HepG2 (cell line): ENCODE measurements around the gene LEPROT. TPM values are rescaled to one million over a fixed set of nuclear protein-coding genes. Genes with fewer than 3 reads are reported as not detected.
A peak's percentile ranks its signal among the peaks of the same experiment; 100 is the strongest.

Experiments used
- CHD2 ChIP-seq: IDR thresholded peaks from 2 replicates; pipeline ENCODE4 v1.6.1; 2011; ENCODE audit warnings: low read depth, low read length, improper control_type of control experiment
- DNMT1 ChIP-seq: sonication (generic); formaldehyde crosslinking; IDR thresholded peaks from 2 replicates; pipeline ENCODE4 v1.5.1; 2020; ENCODE audit warnings: mild to moderate bottlenecking, missing genetic modification reagents
- HNRNPUL1 ChIP-seq: fragments of 200-400 bp; formaldehyde crosslinking; IDR thresholded peaks from 2 replicates; pipeline ENCODE4 v1.6.1; 2017; ENCODE audit warnings: low read depth, mild to moderate bottlenecking, low read length, moderate library complexity
- ISL2 ChIP-seq: sonication (generic); formaldehyde crosslinking; IDR thresholded peaks from 2 replicates; pipeline ENCODE4 v1.5.0; 2020; ENCODE audit warnings: missing genetic modification reagents
- MBNL3 ChIP-seq: fragments of 250-450 bp; sonication (Bioruptor Pico); conservative IDR thresholded peaks from 2 replicates; pipeline ENCODE4 v1.8.0; 2022; ENCODE audit warnings: mild to moderate bottlenecking, inconsistent platforms
- PPARG ChIP-seq: conservative IDR thresholded peaks from 2 replicates; pipeline ENCODE4 v1.6.1; 2016; ENCODE audit warnings: missing biosample characterization, missing genetic modification reagents
- RARG ChIP-seq: sonication (generic); formaldehyde crosslinking; IDR thresholded peaks from 2 replicates; pipeline ENCODE4 v1.4.0; 2020; ENCODE audit warnings: low read depth, mild to moderate bottlenecking, missing genetic modification reagents
- SIN3B ChIP-seq: fragments of 150-350 bp; IDR thresholded peaks from 2 replicates; pipeline ENCODE4 v1.6.1; 2014; ENCODE audit warnings: low read length
- SRSF9 ChIP-seq: fragments of 200-400 bp; formaldehyde crosslinking; IDR thresholded peaks from 2 replicates; pipeline ENCODE4 v1.6.1; 2018; ENCODE audit warnings: borderline replicate concordance, mild to moderate bottlenecking, low read depth, low read length; ENCODE audit not compliant: insufficient read depth, poor library complexity, severe bottlenecking
- TBP ChIP-seq: sonication (generic); formaldehyde crosslinking; IDR thresholded peaks from 2 replicates; pipeline ENCODE4 v1.5.0; 2020; ENCODE audit warnings: missing genetic modification reagents
- WIZ ChIP-seq: sonication (generic); formaldehyde crosslinking; IDR thresholded peaks from 2 replicates; pipeline ENCODE4 v1.5.1; 2020; ENCODE audit warnings: mild to moderate bottlenecking, missing genetic modification reagents
- ZNF207 ChIP-seq: fragments of 450-650 bp; IDR thresholded peaks from 2 replicates; pipeline ENCODE4 v1.6.1; 2016; ENCODE audit warnings: antibody characterized with exemption, borderline replicate concordance
- ZNF331 ChIP-seq: sonication (generic); formaldehyde crosslinking; IDR thresholded peaks from 2 replicates; pipeline ENCODE4 v1.4.0; 2020; ENCODE audit warnings: missing genetic modification reagents
- ZNF335 ChIP-seq: sonication (generic); formaldehyde crosslinking; IDR thresholded peaks from 2 replicates; pipeline ENCODE4 v1.4.0; 2020; ENCODE audit warnings: missing genetic modification reagents
- ZNF556 ChIP-seq: sonication (generic); formaldehyde crosslinking; IDR thresholded peaks from 2 replicates; pipeline ENCODE4 v1.4.0; 2020; ENCODE audit warnings: mild to moderate bottlenecking, missing genetic modification reagents, borderline replicate concordance
- ZNF674 ChIP-seq: sonication (generic); formaldehyde crosslinking; IDR thresholded peaks from 2 replicates; pipeline ENCODE4 v1.5.0; 2020; ENCODE audit warnings: low read depth, mild to moderate bottlenecking, missing genetic modification reagents
- ZNF749 ChIP-seq: sonication (generic); formaldehyde crosslinking; IDR thresholded peaks from 2 replicates; pipeline ENCODE4 v1.8.0; 2022; ENCODE audit warnings: mild to moderate bottlenecking, missing genetic modification reagents, moderate library complexity, borderline replicate concordance
- polyA plus RNA-seq, 8 experiments: library from polyadenylated mRNA; depleted of rRNA in 3 of 8; stranded (reverse) in 7 of 8; unstranded in 1 of 8; fragments of >200 nt; fragmentation: Illumina TruSeq in 4 of 8; extraction: Trizol in 4 of 8; gene quantifications; 2 replicates each; pipeline versions ENCODE4 v1.2.1 to v1.2.3, GENCODE V29; 2011 to 2016; ENCODE audit warnings: low read depth in 4 of 8, missing spikeins in 1 of 8, mixed read lengths in 1 of 8; ENCODE audit not compliant: insufficient read depth in 1 of 8
- total RNA-seq, 5 experiments: library from RNA; depleted of rRNA; stranded (reverse); fragments of >200 nt; fragmentation: Illumina TruSeq; extraction: Trizol; gene quantifications; 2 replicates each; pipeline ENCODE4 v1.2.3, GENCODE V29; 2016; ENCODE audit warnings: low read depth in 1 of 5
- TF ChIP-seq, protein P1 (sequence below): fragments of 450-650 bp; IDR thresholded peaks from 2 replicates; pipeline ENCODE4 v1.6.1; 2017; ENCODE audit warnings: mild to moderate bottlenecking
- TF ChIP-seq, protein P2 (sequence below): sonication (generic); formaldehyde crosslinking; IDR thresholded peaks from 2 replicates; pipeline ENCODE4 v1.4.0; 2020; ENCODE audit warnings: missing genetic modification reagents
- TF ChIP-seq, protein P3 (sequence below): sonication (generic); formaldehyde crosslinking; IDR thresholded peaks from 2 replicates; pipeline ENCODE4 v1.4.0; 2020; ENCODE audit warnings: missing genetic modification reagents; ENCODE audit errors: not compliant biosample characterization
- TF ChIP-seq, protein P4 (sequence below): sonication (generic); formaldehyde crosslinking; IDR thresholded peaks from 2 replicates; pipeline ENCODE4 v1.8.0; 2022; ENCODE audit warnings: missing genetic modification reagents, mild to moderate bottlenecking, inconsistent platforms, borderline replicate concordance
- TF ChIP-seq, protein P5 (sequence below), 2 experiments: sonication (generic) in 1 of 2; formaldehyde crosslinking in 1 of 2; IDR thresholded peaks; 2 replicates each; pipeline versions ENCODE4 v1.5.1 to v1.6.1; 2011 to 2020; ENCODE audit warnings: borderline replicate concordance in 1 of 2, low read depth in 1 of 2, low read length in 1 of 2, mild to moderate bottlenecking in 1 of 2, missing genetic modification reagents in 1 of 2, moderate library complexity in 1 of 2

Gene LEPROT
- total and polyA plus RNA-seq, 2 of the 13 experiments (the other 11 are each of a cell fraction or from before 2014, with no cell fraction given), result 36.8 to 51.4 TPM

DNA sequence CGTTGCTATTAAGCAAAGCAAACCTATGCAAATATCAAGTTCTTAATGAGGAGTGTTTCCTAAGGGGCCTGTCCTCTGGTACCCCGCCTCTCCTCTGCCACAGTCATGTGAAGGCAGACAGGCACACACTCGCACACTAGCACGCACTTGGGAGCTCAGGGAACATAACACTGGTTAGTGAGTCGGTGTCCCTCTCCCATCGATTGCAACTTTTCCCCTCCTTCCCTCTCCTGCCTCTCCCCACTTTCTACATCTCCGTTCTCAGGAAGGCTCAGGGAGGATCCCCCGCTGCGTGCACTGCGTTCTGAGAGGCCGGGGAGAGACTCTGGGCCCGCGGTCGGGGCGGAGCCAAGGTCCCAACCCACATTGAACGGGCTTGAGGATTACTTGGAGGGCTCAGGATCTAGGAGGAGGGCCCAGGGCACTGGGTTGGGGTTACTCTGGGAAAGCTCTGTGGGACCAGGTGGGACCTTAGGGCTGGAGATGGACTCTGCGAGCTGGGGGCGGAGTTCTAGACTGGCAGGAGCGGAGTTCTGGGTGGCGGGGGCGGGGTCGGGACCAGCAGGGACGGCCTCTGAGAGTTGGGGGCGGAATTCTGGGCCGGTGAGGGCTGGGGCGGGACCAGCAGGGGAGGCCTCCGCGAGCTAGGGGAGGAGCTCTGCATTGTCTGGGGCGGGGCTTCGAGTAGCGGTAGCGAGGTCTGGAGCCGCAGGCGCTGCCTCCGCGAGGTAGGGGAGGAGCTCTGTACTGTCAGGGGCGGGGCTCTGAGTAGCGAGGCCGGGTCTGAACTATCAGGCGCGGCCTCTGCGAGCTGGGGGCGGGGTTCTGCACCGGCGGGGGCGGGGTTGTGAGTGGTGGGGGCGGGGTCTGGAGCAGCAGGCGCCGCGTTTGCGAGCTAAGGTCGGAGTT lies 533 bp upstream of the LEPROT start (continued):
- TF ChIP-seq, protein P1, sequence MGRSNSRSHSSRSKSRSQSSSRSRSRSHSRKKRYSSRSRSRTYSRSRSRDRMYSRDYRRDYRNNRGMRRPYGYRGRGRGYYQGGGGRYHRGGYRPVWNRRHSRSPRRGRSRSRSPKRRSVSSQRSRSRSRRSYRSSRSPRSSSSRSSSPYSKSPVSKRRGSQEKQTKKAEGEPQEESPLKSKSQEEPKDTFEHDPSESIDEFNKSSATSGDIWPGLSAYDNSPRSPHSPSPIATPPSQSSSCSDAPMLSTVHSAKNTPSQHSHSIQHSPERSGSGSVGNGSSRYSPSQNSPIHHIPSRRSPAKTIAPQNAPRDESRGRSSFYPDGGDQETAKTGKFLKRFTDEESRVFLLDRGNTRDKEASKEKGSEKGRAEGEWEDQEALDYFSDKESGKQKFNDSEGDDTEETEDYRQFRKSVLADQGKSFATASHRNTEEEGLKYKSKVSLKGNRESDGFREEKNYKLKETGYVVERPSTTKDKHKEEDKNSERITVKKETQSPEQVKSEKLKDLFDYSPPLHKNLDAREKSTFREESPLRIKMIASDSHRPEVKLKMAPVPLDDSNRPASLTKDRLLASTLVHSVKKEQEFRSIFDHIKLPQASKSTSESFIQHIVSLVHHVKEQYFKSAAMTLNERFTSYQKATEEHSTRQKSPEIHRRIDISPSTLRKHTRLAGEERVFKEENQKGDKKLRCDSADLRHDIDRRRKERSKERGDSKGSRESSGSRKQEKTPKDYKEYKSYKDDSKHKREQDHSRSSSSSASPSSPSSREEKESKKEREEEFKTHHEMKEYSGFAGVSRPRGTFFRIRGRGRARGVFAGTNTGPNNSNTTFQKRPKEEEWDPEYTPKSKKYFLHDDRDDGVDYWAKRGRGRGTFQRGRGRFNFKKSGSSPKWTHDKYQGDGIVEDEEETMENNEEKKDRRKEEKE, result no peak
- TF ChIP-seq HNRNPUL1 (no peak), ZNF331 (no peak), ZNF207 (no peak), WIZ (CRISPR knock-in tag) (no peak), ISL2 (no peak), ZNF556 (peak; percentile 83; the same call in 1 of the 2 replicates), CHD2 (no peak), SIN3B (no peak), ZNF335 (CRISPR knock-in tag) (no peak), PPARG (CRISPR knock-in tag) (0 out of 2 replicates have a peak, but pooled peaks have one; percentile 31), ZNF749 (CRISPR knock-in tag) (no peak), MBNL3 (no peak), RARG (CRISPR knock-in tag) (0 out of 2 replicates have a peak, but pooled peaks have one; percentile 66), TBP (CRISPR knock-in tag) (no peak), DNMT1 (CRISPR knock-in tag) (no peak), SRSF9 (no peak), ZNF674 (no peak)
- TF ChIP-seq, protein P2, sequence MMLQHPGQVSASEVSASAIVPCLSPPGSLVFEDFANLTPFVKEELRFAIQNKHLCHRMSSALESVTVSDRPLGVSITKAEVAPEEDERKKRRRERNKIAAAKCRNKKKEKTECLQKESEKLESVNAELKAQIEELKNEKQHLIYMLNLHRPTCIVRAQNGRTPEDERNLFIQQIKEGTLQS (CRISPR knock-in tag), result no peak
- TF ChIP-seq, protein P3, sequence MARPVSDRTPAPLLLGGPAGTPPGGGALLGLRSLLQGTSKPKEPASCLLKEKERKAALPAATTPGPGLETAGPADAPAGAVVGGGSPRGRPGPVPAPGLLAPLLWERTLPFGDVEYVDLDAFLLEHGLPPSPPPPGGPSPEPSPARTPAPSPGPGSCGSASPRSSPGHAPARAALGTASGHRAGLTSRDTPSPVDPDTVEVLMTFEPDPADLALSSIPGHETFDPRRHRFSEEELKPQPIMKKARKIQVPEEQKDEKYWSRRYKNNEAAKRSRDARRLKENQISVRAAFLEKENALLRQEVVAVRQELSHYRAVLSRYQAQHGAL, result no peak
- TF ChIP-seq, protein P4, sequence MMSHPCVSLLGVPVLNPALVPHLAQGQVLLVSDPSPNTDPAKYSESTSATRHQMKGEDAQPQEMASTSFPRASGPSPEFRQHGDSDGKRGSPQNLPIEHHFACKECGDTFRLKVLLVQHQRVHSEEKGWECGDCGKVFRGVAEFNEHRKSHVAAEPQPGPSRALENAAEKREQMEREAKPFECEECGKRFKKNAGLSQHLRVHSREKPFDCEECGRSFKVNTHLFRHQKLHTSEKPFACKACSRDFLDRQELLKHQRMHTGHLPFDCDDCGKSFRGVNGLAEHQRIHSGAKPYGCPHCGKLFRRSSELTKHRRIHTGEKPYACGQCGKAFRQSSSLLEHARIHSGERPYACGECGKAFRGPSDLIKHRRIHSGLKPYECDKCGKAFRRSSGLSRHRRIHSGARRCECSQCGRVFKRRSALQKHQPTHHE (CRISPR knock-in tag), result no peak
- TF ChIP-seq, protein P5, sequence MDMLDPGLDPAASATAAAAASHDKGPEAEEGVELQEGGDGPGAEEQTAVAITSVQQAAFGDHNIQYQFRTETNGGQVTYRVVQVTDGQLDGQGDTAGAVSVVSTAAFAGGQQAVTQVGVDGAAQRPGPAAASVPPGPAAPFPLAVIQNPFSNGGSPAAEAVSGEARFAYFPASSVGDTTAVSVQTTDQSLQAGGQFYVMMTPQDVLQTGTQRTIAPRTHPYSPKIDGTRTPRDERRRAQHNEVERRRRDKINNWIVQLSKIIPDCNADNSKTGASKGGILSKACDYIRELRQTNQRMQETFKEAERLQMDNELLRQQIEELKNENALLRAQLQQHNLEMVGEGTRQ (IDR thresholded peaks at IDR 0.05; ENCODE audit: low read depth, low read length), result no peak
- TF ChIP-seq, protein P5 (CRISPR knock-in tag; IDR thresholded peaks at IDR 0.05; ENCODE audit: borderline replicate concordance), result no peak
